ENCODE measurements around the gene STK38. TPM values are rescaled to one million over a fixed set of nuclear protein-coding genes. Genes with fewer than 3 reads are reported as not detected.
A peak's percentile ranks its signal among the peaks of the same experiment; 100 is the strongest.

STK38 gene
- total and polyA plus RNA-seq, 9 of the 15 experiments (the other 6 are each of a cell fraction or from before 2014, with no cell fraction given): 5.7 to 28.7 (median 19.5) TPM

DNA sequence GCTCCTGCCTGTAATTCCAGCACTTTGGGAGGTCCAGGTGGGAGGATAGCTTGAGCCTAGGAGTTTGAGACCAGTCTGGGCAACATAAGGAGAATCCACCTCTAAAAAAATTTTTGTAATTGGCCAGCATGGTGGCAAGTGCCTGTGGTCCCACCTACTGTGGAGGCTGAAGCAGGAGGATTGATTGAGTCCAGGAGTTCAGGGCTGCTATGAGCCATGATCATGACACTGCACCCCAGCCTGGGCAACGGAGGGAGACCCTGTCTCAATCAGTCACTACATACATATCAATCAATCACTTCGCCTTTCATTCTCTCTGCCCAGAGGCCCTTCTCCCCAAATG lies 1.1 kb upstream of the STK38 start:
- H4K20me1 ChIP-seq (replicated peaks; ENCODE audit: control insufficient read depth, insufficient read depth, low read length): 0 out of 2 replicates have a peak, but pooled peaks cover 9% of the 10 kb centered on the region
- peaks cover 23 to 24% of the 10 kb centered on the region in 2 experiments for H3K4me1 ChIP-seq (replicated peaks in 1 of 2; ENCODE audit: control insufficient read depth in 2 of 2, insufficient read depth in 2 of 2, low read length in 2 of 2)
- CTCF ChIA-PET (ENCODE audit: low intra/inter-chr PET ratio): no interaction called here
- POLR2A ChIA-PET: interaction anchor here (0.9 to 1.3 kb wide), 3 partner anchors 15 to 46 kb away, joined by 3 to 4 read pairs (median 3); partner anchors contain the start of gene SRSF3
- no TSS peak for BruUV-seq (replicated peaks)
- peaks cover 10% of the 10 kb centered on the region; the same call in 1 of the 3 replicates for H3K36me3 ChIP-seq (ENCODE audit: control insufficient read depth, insufficient read depth, low read length)
- in situ Hi-C loops (cut with MboI) (no loop called here), intact Hi-C loops (cut with micrococcal nuclease) (loop anchor here (5.0 kb wide), 1 partner anchor 106 kb away; the partner anchor contains the start of genes KCTD20 and PXT1)
- H3K79me2 ChIP-seq (ENCODE audit: control insufficient read depth, insufficient read depth, low read length): peaks cover 39% of the 10 kb centered on the region
- FAIRE-seq (no peak), ATAC-seq (no peak), DNase-seq (ENCODE audit: extremely low read depth in 1 of 4, low spot score in 3 of 4) (no peak)
- peak overlapping the region; percentile 13 to 90; a peak in 3 of 4 replicates for H3K9ac ChIP-seq (ENCODE audit: insufficient read depth in 1 of 2, low read depth in 2 of 2, low read length in 2 of 2)
- peak overlapping the region; percentile 98 for H2AFZ ChIP-seq (ENCODE audit: low read depth, low read length)
- peak overlapping the region; percentile 90; the same call in 2 of the 3 replicates for H3K27ac ChIP-seq (ENCODE audit: extremely low read depth, low read depth, low read length)
- WGBS (ENCODE audit: insufficient coverage, low coverage, missing lambda C conversion rate): 40% methylated on average over 2 of the region's 2 CpGs
- H3K4me2 ChIP-seq (ENCODE audit: insufficient read depth, low read length): peak overlapping the region; percentile 64
- no peaks in the 10 kb centered on the region for H3K9me3 ChIP-seq (replicated peaks; ENCODE audit: control insufficient read depth, insufficient read depth, low read depth, low read length)
- no peak overlapping the region for H3K4me3 ChIP-seq
- H3K9me1 ChIP-seq (ENCODE audit: control insufficient read depth, insufficient read depth, low read length): no peaks in the 10 kb centered on the region
- H3K27me3 ChIP-seq (ENCODE audit: control insufficient read depth in 2 of 2, insufficient read depth in 2 of 2, low read length in 2 of 2): no peaks in the 10 kb centered on the region
- TF ChIP-seq NCOA4 (IDR thresholded peaks at IDR 0.05; ENCODE audit: partially characterized antibody) (no peak), ZBTB43 (CRISPR knock-in tag; IDR thresholded peaks at IDR 0.05) (no peak), SMAD2 (IDR thresholded peaks at IDR 0.05; ENCODE audit: low read depth, low read length) (no peak), HSF4 (CRISPR knock-in tag; IDR thresholded peaks at IDR 0.05; ENCODE audit: borderline replicate concordance) (no peak), MEIS2 (IDR thresholded peaks at IDR 0.05; ENCODE audit: partially characterized antibody) (peak; percentile 45), TEAD2 (tag; IDR thresholded peaks at IDR 0.05) (no peak), ZKSCAN8 (CRISPR knock-in tag; IDR thresholded peaks at IDR 0.05) (no peak), ZNF24 (IDR thresholded peaks at IDR 0.05) (peak; percentile 4; the same call in 1 of the 2 replicates), SAP30 (IDR thresholded peaks at IDR 0.05; ENCODE audit: borderline replicate concordance, insufficient read depth, low read depth, low read length, poor library complexity, severe bottlenecking) (no peak), POLR2H (tag; IDR thresholded peaks at IDR 0.05; ENCODE audit: low read depth) (no peak)
- TF ChIP-seq, protein P1, sequence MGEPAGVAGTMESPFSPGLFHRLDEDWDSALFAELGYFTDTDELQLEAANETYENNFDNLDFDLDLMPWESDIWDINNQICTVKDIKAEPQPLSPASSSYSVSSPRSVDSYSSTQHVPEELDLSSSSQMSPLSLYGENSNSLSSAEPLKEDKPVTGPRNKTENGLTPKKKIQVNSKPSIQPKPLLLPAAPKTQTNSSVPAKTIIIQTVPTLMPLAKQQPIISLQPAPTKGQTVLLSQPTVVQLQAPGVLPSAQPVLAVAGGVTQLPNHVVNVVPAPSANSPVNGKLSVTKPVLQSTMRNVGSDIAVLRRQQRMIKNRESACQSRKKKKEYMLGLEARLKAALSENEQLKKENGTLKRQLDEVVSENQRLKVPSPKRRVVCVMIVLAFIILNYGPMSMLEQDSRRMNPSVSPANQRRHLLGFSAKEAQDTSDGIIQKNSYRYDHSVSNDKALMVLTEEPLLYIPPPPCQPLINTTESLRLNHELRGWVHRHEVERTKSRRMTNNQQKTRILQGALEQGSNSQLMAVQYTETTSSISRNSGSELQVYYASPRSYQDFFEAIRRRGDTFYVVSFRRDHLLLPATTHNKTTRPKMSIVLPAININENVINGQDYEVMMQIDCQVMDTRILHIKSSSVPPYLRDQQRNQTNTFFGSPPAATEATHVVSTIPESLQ (CRISPR knock-in tag; IDR thresholded peaks at IDR 0.05): no peak
- TF ChIP-seq, protein P2, sequence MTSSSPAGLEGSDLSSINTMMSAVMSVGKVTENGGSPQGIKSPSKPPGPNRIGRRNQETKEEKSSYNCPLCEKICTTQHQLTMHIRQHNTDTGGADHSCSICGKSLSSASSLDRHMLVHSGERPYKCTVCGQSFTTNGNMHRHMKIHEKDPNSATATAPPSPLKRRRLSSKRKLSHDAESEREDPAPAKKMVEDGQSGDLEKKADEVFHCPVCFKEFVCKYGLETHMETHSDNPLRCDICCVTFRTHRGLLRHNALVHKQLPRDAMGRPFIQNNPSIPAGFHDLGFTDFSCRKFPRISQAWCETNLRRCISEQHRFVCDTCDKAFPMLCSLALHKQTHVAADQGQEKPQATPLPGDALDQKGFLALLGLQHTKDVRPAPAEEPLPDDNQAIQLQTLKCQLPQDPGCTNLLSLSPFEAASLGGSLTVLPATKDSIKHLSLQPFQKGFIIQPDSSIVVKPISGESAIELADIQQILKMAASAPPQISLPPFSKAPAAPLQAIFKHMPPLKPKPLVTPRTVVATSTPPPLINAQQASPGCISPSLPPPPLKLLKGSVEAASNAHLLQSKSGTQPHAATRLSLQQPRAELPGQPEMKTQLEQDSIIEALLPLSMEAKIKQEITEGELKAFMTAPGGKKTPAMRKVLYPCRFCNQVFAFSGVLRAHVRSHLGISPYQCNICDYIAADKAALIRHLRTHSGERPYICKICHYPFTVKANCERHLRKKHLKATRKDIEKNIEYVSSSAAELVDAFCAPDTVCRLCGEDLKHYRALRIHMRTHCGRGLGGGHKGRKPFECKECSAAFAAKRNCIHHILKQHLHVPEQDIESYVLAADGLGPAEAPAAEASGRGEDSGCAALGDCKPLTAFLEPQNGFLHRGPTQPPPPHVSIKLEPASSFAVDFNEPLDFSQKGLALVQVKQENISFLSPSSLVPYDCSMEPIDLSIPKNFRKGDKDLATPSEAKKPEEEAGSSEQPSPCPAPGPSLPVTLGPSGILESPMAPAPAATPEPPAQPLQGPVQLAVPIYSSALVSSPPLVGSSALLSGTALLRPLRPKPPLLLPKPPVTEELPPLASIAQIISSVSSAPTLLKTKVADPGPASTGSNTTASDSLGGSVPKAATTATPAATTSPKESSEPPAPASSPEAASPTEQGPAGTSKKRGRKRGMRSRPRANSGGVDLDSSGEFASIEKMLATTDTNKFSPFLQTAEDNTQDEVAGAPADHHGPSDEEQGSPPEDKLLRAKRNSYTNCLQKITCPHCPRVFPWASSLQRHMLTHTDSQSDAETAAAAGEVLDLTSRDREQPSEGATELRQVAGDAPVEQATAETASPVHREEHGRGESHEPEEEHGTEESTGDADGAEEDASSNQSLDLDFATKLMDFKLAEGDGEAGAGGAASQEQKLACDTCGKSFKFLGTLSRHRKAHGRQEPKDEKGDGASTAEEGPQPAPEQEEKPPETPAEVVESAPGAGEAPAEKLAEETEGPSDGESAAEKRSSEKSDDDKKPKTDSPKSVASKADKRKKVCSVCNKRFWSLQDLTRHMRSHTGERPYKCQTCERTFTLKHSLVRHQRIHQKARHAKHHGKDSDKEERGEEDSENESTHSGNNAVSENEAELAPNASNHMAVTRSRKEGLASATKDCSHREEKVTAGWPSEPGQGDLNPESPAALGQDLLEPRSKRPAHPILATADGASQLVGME (CRISPR knock-in tag; IDR thresholded peaks at IDR 0.05): no peak
- TF ChIP-seq, protein P3, sequence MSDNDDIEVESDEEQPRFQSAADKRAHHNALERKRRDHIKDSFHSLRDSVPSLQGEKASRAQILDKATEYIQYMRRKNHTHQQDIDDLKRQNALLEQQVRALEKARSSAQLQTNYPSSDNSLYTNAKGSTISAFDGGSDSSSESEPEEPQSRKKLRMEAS (CRISPR knock-in tag; IDR thresholded peaks at IDR 0.05): peak; percentile 39

All from K562 (cell line).